ENCODE data around the gene ZFR.

The ZFR gene

DNA sequence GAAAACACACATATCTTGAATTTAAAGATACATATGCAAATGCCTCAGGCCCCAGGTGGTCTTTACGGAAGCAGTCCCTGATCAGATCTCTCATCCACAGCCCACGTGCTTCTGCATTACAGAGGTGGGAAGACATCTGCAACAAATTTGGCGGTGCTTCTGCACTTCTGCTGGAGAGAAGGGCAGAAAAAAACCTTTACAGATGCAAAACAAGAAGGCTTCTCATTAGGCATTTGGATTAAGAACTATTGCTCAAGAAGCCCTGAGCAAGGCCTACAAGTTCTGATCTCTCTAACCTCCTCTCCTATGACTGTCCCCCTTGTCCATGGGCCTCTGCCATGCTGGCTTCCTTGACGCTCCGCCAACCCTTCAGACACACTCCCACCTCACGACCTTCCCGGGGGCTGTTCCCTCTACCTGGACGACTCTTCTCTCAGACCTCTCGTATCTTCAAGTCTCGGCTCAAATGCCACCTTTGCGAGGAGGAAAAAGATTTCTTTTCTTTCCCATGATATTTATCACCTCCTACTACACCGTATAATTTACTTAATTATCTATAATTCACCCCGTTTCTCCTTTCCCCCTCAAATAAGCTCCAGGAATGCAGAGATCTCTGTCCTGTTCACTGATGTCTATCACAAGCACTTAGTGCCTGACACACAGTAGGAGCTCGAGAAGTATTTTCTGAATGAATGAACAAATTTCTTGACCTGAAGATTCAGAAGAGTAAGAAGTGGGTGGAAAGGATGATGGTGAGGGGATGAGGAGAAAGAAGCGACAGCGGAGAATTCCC is 132.9 kb downstream of the ZFR start:
- H3K4me3 Mint-ChIP-seq: peak overlapping the region; percentile 76
- peaks cover 47% of the 10 kb centered on the region for H3K4me1 Mint-ChIP-seq (ENCODE audit: low read depth)
- intact Hi-C loops (cut with micrococcal nuclease): loop anchor here (2.0 to 5.0 kb wide), 4 partner anchors 79 to 1131 kb away; partner anchors contain the start of genes C5orf22, DROSHA, GOLPH3 and TARS1
- H3K27ac Mint-ChIP-seq: peak overlapping the region; percentile 81
- H3K36me3 Mint-ChIP-seq (ENCODE audit: low read depth): peaks cover 16% of the 10 kb centered on the region
- H3K27me3 Mint-ChIP-seq: no peaks in the 10 kb centered on the region
- no peaks in the 10 kb centered on the region for H3K9me3 Mint-ChIP-seq

DNA sequence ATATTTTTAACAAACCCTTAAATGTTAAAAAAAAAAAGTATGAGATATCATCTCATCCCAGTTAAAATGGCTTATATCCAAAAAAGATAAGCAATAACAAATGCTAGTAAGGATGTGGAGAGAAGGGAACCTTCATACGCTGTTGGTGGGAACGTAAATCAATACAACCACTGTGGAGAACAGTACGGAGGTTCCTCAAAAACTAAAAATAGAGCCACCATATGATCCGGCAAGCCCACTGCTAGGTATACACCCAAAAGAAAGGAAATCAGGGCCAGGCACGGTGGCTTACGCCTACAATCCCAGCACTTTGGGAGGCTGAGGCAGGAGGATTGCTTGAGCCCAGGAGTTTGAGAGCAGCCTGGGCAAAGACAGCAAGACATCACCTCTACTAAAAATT is 134.8 kb downstream of the ZFR start:
- no peaks in the 10 kb centered on the region for H3K9me3 Mint-ChIP-seq
- peaks cover 16% of the 10 kb centered on the region for H3K36me3 Mint-ChIP-seq (ENCODE audit: low read depth)
- intact Hi-C loops (cut with micrococcal nuclease): loop anchor here (5.0 kb wide), 3 partner anchors 77 to 1133 kb away; partner anchors contain the start of genes C5orf22, DROSHA and TARS1
- peaks cover 55% of the 10 kb centered on the region for H3K4me1 Mint-ChIP-seq (ENCODE audit: low read depth)
- H3K4me3 Mint-ChIP-seq: peak overlapping the region; percentile 53
- H3K27ac Mint-ChIP-seq: peak overlapping the region; percentile 89
- no peaks in the 10 kb centered on the region for H3K27me3 Mint-ChIP-seq

GRCh38 chr5:32308946-32309345 is 135.6 kb downstream of the ZFR start:
- Mint-ChIP-seq H3K27ac (peak overlapping the region; percentile 89), H3K4me1 (ENCODE audit: low read depth) (peaks cover 60% of the 10 kb centered on the region)

DNA sequence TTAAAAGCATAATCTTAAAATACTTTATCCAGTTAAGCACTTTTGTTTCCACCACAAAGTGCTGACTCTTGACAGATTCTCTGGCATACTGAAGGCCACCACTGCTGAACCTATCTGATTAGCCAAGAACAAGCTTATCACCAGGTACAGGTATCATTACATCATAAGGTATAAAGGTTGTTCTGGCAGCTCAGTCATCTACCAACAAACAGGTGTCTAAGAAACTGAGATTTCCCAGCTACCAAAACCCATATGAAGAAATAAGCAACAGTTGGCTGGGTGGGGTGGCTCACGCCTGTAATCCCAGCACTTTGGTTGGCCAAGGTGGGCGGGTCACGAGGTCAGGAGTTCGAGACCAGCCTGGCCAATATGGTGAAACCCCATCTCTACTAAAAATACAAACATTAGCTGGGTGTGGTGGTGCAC is 136.8 kb downstream of the ZFR start:
- Mint-ChIP-seq H3K4me3 (peak overlapping the region; percentile 2), H3K27ac (peak overlapping the region; percentile 89), H3K36me3 (ENCODE audit: low read depth) (peaks cover 14% of the 10 kb centered on the region), H3K9me3 (no peaks in the 10 kb centered on the region), H3K4me1 (ENCODE audit: low read depth) (peaks cover 67% of the 10 kb centered on the region), H3K27me3 (no peaks in the 10 kb centered on the region)
- intact Hi-C loops (cut with micrococcal nuclease): no loop called here

More at GRCh38 chr5:32308946-32309345, 135.6 kb downstream of the ZFR start:
- Mint-ChIP-seq H3K36me3 (ENCODE audit: low read depth) (peaks cover 16% of the 10 kb centered on the region), H3K4me3 (peak overlapping the region; percentile 55), H3K27me3 (no peaks in the 10 kb centered on the region), H3K9me3 (no peaks in the 10 kb centered on the region)
- intact Hi-C loops (cut with micrococcal nuclease): no loop called here

- Mint-ChIP-seq H3K9me3 (no peaks in the 10 kb centered on the region), H3K36me3 (ENCODE audit: low read depth) (peaks cover 12% of the 10 kb centered on the region), H3K4me3 (no peak overlapping the region), H3K4me1 (ENCODE audit: low read depth) (peaks cover 72% of the 10 kb centered on the region), H3K27me3 (no peaks in the 10 kb centered on the region), H3K27ac (peak overlapping the region; percentile 74)
- intact Hi-C loops (cut with micrococcal nuclease): no loop called here
Observed at GRCh38 chr5:32304622-32305021, 139.9 kb downstream of the ZFR start.
